ENCODE data around the gene WFDC1.

DNA sequence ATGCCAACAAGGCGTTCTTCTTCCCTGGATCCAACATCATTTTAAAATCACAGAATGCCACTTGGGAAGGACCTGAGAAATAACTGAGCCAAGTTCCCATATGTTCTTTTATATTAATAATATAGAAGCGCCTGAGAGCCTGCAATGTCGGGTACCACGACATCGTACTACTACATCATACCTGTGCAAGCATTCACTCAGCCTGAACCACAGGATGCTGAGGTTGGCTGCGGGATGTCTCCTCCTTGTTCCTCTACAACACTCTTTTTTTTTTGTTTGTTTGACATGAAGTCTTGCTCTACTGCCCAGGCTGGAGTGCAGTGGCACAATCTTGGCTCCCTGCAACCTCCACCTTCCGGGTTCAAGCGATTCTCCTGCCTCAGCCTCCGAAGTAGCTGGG is 71.5 kb downstream of the WFDC1 start:
- TF ChIP-seq CHD2 (IDR thresholded peaks at IDR 0.05; ENCODE audit: low read length, partially characterized antibody) (no peak), FOXM1 (IDR thresholded peaks at IDR 0.05; ENCODE audit: low read depth) (no peak), GATA2 (CRISPR knock-in tag; IDR thresholded peaks at IDR 0.05) (no peak)
- TF ChIP-seq, protein P1, sequence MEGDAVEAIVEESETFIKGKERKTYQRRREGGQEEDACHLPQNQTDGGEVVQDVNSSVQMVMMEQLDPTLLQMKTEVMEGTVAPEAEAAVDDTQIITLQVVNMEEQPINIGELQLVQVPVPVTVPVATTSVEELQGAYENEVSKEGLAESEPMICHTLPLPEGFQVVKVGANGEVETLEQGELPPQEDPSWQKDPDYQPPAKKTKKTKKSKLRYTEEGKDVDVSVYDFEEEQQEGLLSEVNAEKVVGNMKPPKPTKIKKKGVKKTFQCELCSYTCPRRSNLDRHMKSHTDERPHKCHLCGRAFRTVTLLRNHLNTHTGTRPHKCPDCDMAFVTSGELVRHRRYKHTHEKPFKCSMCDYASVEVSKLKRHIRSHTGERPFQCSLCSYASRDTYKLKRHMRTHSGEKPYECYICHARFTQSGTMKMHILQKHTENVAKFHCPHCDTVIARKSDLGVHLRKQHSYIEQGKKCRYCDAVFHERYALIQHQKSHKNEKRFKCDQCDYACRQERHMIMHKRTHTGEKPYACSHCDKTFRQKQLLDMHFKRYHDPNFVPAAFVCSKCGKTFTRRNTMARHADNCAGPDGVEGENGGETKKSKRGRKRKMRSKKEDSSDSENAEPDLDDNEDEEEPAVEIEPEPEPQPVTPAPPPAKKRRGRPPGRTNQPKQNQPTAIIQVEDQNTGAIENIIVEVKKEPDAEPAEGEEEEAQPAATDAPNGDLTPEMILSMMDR (IDR thresholded peaks at IDR 0.05), result no peak
